ENCODE measurements around the gene FAM117B. TPM values are rescaled to one million over a fixed set of nuclear protein-coding genes. Genes with fewer than 3 reads are reported as not detected.

FAM117B gene
- total RNA-seq, 2 experiments from 2014 or later = 4.2 to 18.4 TPM

- BruUV-seq (replicated peaks) = no TSS peak
- Histone ChIP-seq H3K36me3 (ENCODE audit: insufficient read depth, low read length) (no peaks in the 10 kb centered on the region), H2AFZ (ENCODE audit: low read length) (no peak overlapping the region), H4K20me1 (ENCODE audit: insufficient read depth, low read length) (no peaks in the 10 kb centered on the region), H3K4me1 (ENCODE audit: insufficient read depth, low read length, poor library complexity, severe bottlenecking) (no peaks in the 10 kb centered on the region), H3K4me3 (ENCODE audit: low read depth, low read length, poor library complexity, severe bottlenecking) (no peak overlapping the region), H3K27ac (ENCODE audit: low read depth, low read length, poor library complexity, severe bottlenecking) (no peak overlapping the region), H3K9me2 (ENCODE audit: insufficient read depth, low read length) (no peaks in the 10 kb centered on the region), H3K4me2 (ENCODE audit: low read length) (no peak overlapping the region), H3K79me2 (ENCODE audit: insufficient read depth, low read depth, low read length) (no peaks in the 10 kb centered on the region), H3K9me3 (ENCODE audit: low read length) (no peaks in the 10 kb centered on the region)
- no peak for DNase-seq (ENCODE audit: low spot score)
- POLR2A ChIA-PET = interaction anchor here (0.5 to 0.9 kb wide), 4 partner anchors 48 to 1439 kb away, joined by 3 to 6 read pairs (median 4); no protein-coding TSS in a partner anchor
- no peak for TF ChIP-seq CTCF (conservative IDR thresholded peaks at IDR 0.05; ENCODE audit: low read length)
- no peak for TF ChIP-seq EZH2phosphoT487 (IDR thresholded peaks at IDR 0.05; ENCODE audit: borderline replicate concordance, low read depth, low read length)
- intact Hi-C loops (cut with micrococcal nuclease; ENCODE audit: unreplicated experiment) = no loop called here
- CTCF ChIA-PET (ENCODE audit: unreplicated experiment) = interaction anchor here (0.6 kb wide), 2 partner anchors 11 to 57 kb away, joined by 6 read pairs; no protein-coding TSS in a partner anchor
These were observed 35.7 kb upstream of the FAM117B start for GRCh38 chr2:202599105-202599504.

- no peak overlapping the region for H3K4me2 ChIP-seq (ENCODE audit: low read length)
These were observed 34.9 kb upstream of the FAM117B start for GRCh38 chr2:202599911-202600310.

More at GRCh38 chr2:202599911-202600310, 34.9 kb upstream of the FAM117B start:
- Histone ChIP-seq H3K9me3 (ENCODE audit: low read length) (no peaks in the 10 kb centered on the region), H4K20me1 (ENCODE audit: insufficient read depth, low read length) (no peaks in the 10 kb centered on the region), H3K79me2 (ENCODE audit: insufficient read depth, low read depth, low read length) (no peaks in the 10 kb centered on the region), H3K4me3 (ENCODE audit: low read depth, low read length, poor library complexity, severe bottlenecking) (no peak overlapping the region), H2AFZ (ENCODE audit: low read length) (no peak overlapping the region), H3K36me3 (ENCODE audit: insufficient read depth, low read length) (no peaks in the 10 kb centered on the region), H3K4me1 (ENCODE audit: insufficient read depth, low read length, poor library complexity, severe bottlenecking) (no peaks in the 10 kb centered on the region), H3K9me2 (ENCODE audit: insufficient read depth, low read length) (no peaks in the 10 kb centered on the region), H3K27ac (ENCODE audit: low read depth, low read length, poor library complexity, severe bottlenecking) (no peak overlapping the region)
- TF ChIP-seq CTCF (conservative IDR thresholded peaks at IDR 0.05; ENCODE audit: low read length) (no peak), EZH2phosphoT487 (IDR thresholded peaks at IDR 0.05; ENCODE audit: borderline replicate concordance, low read depth, low read length) (no peak)
- BruUV-seq (replicated peaks) = no TSS peak
- intact Hi-C loops (cut with micrococcal nuclease; ENCODE audit: unreplicated experiment) = no loop called here
- CTCF ChIA-PET (ENCODE audit: unreplicated experiment) = no interaction called here
- no peak for DNase-seq (ENCODE audit: low spot score)
- POLR2A ChIA-PET = interaction anchor here (0.6 kb wide), 1 partner anchor 137 kb away, joined by 5 read pairs; no protein-coding TSS in a partner anchor

All from OCI-LY7 (cell line).